ENCODE measurements around the gene GBP3.
"Not testable (repeated sequence)": the region's sequence is repeated elsewhere in the genome, so short reads cannot be mapped to it uniquely, and the experiment has no call there.

The GBP3 gene, protein sequence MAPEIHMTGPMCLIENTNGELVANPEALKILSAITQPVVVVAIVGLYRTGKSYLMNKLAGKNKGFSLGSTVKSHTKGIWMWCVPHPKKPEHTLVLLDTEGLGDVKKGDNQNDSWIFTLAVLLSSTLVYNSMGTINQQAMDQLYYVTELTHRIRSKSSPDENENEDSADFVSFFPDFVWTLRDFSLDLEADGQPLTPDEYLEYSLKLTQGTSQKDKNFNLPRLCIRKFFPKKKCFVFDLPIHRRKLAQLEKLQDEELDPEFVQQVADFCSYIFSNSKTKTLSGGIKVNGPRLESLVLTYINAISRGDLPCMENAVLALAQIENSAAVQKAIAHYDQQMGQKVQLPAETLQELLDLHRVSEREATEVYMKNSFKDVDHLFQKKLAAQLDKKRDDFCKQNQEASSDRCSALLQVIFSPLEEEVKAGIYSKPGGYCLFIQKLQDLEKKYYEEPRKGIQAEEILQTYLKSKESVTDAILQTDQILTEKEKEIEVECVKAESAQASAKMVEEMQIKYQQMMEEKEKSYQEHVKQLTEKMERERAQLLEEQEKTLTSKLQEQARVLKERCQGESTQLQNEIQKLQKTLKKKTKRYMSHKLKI

DNA sequence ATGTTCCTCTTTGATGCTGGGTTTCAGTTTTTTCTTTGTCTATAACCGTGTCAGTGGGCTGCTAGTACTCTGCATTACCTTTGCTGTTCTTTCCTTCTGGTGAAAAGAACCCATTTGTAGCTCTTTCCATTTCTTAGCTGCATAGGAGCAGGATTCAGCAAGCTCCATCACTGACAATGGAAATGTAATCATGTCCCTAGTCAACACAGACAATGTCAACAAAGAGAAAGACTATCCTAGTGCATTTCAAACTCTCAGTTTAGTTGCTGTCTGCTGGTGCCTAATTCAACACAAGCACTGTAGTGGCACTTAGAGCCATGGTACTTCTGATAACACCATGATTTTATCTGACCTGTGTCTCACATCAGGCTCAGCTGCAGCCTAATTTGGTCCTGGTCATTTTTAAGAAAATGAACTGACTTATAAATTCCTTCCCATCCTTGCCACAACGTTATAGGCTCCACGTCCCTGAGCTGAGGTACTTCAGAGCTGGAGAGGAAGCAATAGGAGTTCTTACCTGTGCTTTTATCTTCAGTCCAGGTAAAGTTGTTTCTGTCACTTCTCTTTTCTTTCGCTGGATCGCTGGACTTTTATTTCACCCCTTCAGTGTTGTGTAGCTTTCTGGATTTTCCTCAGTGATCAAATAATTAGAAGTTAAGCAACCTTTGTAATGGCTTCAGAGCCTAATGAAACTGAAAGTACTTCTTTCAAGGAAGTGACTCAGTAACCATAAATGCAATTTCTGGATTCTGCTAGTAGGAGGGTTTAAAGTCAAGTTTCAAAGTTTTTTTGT, at the start of gene GBP3:
Gene GBP3, minus strand, starts transcription at position 700 of the 793 bp plus-strand sequence. CDS start 2,145 bp downstream, outside the sequence.
- DNase-seq, result no peak

DNA sequence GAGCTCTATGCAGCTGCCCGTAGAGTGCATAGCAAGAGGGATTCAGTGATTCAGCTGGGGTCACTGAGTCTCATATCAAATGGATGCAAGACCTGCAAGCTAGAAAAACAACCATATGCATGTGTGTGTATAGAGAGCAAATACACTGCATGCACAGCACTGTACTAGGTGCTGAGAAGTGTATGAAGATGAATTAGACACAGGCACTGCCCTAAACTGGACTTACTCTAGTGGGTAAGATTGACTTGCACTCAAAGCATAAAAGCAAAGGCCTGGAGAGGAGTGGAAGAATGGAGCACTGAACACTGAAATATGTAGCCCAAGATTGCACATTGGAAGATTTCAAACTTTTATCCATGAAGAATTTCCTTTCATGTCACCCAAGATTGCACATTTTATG, 47.8 kb upstream of the GBP3 start:
- DNase-seq, result no peak

DNA sequence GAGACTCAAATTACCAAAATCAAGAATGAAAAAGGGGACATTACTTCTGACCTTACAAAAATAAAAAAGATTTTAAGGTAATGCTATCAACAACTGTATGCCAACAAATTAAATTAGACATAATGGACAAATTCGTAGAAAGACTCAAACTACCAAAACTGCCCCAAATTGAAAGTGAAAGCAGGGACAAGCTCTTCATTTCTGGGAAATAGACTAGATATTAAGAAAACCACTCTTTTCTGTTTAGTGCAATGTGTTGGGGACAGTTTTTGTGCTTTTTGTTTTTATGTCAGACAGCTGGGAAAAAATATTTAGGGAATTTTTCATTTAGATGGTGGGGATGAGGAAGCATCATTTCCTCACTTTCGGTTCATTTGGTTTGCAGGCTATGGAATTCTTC, 47.3 kb upstream of the GBP3 start:
- no peak for DNase-seq

DNA sequence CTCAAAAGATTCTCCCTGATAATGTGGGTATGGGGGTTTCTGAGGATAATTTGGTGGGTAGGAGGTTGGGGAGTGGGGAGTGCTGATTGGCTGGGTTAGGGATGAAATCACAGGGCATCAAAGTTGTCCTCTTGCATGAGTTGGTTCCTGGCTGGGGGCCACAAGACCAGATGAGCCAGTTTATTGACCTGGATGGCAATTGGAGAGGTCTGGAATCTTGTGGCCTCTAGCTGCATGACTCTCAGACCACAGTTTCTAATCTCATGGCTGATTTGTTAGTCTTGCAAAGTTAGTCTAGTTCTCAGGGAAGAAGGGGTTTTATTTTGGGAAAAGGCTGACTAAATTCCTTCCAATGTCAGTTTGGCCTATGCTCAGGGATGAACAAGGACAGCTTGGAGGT, 45.6 kb upstream of the GBP3 start:
- no peak for DNase-seq

DNA sequence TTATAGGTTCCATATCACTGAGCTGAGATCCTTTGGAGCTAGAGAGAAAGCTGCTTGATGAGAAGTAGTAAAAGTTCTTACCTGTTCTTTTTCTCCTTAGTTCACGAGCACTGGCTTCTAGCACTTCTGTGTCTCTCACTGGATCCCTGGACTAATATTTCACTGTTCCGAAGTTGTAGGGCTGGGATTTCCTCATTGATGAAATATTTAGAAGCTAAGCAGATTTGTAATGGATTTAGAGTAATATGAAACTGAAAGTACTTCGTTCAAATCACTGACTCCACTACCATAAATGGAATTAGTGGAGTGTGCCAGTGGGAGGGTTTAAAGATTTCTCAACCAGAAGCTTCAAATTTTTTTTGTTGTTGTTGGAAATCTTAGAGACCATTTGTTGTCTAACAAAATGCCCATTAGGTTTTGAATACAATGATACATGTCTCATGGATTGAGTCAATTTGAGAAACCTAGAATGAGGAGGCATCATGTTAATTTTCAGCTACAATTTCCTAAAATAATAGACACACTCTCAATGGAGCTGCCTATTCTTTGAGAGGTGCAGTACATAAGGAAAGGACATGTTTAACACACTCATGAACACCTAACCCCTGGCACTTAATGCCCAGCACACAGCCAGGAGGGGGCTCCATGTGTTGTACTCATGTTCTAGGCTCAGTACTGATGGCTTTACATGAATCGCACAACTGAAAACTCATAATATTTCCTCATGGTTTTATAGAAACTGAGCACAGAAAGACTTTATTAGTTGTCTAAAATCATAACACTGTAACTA, 42.6 kb upstream of the GBP3 start, which contains the start of gene GBP1:
Gene GBP1, minus strand, starts transcription at position 130 of the 790 bp plus-strand sequence. CDS start 1,974 bp downstream, outside the sequence.
- no peak for DNase-seq

DNA sequence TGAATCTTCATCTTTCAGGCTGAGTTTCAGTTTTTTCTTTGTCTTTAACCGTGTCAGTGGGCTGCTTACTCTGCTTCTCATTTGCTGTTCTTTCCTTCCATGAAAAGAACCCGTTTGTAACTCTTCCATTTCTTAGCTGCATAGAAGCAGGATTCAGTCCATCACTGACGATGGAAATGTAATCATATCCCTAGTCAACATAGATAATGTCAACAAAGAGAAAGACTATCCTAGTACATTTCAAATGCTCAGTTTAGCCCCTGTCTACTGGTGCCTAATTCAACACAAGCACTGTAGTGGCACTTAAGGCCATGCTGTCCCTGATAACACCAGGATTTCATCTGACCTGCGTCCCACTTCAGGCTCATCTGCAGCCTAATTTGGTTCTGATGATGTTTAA, 42.0 kb upstream of the GBP3 start:
- DNase-seq, result no peak

DNA sequence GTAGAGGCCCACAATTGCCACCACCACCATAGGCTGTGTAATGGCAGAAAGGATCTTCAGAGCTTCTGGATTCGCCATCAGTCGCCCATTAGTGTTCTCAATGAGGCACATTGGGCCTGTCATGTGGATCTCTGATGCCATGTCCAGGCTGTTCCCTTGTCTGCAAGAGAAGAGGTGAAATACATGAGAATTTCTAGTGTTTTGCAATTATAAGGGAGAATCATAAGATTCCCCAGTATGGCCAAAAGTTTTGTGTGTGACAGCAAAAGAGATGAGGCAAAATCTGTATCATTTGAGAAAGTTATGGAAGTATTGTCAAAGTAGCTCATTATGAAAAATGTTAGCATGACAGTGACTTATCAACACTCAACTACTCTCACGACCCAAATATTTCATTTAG, 40.4 kb upstream of the GBP3 start:
- DNase-seq, result no peak

DNA sequence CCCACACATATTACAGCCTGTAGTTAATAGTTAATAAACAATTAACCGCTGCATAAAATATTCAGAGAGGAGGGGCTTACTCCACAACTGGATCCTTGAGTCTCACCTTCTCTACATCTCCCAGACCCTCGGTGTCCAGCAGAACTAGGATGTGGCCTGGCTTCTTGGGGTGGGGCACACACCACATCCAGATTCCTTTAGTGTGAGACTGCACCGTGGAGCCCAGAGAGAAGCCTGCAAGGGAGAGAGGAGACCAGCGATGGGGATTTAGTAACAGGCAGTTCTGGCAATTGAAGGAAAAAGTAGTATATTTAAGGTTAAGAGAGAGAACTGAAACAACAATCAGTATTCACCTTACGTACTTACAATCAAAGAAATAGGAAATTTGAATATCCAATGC, 37.4 kb upstream of the GBP3 start:
- DNase-seq, result no peak

DNA sequence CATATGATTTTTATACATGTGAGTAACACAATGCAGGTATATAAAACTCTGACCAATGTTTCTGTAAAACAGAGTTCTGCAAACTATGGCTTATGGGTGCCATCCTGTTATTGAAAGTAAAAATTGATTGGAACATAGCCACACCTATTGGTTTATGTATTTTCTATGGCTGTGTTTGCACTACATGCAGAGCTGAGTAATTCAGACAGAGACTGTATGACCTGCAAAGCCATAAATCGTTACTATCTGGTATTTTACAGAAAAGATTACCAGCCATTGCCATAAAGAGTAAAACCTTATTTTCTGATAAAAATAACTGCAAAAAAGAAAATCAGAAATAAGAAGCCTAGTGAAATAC, 29.3 kb upstream of the GBP3 start:
- no peak for DNase-seq

DNA sequence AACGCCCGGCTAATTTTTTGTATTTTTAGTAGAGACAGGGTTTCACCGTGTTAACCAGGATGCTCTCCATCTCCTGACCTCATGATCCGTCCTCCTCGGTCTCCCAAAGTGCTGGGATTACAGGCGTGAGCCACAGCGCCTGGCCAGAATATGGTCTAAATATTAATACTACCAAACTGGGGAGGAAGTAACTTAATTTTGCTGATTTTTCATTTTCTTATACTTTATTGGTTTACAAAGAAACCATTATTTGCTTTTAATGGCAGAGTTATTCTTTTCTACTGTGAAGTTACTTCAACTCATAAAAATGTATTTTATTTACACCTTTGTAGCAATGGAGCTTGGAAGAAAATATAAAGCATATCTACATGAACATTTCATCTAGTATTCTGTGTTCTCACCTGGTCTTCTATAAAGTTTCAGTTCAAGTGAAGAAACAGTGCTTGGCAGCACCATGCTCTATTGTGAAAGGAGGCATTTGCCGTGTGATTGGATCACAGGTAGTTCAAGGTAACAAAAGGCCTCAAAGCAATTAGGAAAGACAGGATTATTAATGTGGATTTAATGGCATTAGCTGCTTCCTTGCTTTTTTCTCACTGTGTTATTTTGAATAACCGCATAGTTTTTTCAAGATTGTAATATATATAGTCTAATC, 28.8 kb upstream of the GBP3 start:
- no peak for DNase-seq

DNA sequence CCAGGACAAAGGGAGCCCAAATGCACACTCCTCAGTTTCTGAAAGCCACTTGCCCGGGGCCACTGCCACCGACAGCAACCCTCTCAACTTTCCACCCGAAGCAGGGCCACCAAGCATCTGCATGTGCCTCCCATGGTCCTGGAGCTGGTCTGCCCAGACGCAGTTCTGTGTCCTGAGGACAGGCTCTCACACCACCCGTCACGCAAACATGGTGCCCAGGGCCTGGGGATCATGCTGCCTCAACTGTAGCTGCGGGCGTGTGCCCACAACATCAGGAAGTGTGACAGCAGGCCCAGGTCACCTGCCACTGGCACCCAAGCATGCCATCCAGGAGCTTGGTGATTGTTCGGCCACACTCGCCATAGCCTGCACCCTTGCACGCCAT, 28.0 kb upstream of the GBP3 start:
- no peak for DNase-seq

DNA sequence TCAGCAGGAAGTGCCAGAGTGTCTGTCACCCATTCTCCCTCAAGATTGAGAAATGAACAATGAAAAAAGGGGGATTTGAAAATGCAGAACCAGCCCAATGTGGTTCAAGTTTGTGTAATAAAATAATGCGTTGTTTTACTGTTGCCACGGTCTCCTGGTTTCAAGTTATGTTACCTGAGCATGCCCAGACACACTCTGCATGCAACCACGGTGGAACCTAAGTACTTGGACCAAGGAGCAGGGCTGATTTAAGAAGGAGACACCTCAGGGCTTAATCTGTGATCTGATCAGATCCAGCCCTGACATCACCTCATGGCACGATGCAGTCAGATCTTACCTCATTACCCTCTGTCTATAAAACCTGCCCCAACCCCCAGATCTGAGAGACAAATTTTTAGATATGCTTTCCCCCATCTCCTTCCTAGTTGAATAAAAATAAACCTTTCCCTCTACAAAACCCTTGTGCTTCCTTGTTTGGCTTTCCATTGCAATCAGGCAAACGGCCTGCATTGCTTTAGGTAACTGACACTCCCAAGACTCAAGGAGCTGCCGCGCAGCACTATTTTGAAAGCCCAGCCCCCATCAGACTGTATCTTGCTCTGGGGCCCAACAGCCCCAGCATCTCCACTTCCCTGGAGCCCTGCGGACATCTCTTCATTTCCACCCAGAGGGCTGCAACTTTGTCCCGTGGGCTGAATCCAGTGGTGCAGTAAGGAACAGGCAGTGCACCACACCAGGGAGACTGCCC, 27.4 kb upstream of the GBP3 start:
- not testable (repeated sequence) for DNase-seq

DNA sequence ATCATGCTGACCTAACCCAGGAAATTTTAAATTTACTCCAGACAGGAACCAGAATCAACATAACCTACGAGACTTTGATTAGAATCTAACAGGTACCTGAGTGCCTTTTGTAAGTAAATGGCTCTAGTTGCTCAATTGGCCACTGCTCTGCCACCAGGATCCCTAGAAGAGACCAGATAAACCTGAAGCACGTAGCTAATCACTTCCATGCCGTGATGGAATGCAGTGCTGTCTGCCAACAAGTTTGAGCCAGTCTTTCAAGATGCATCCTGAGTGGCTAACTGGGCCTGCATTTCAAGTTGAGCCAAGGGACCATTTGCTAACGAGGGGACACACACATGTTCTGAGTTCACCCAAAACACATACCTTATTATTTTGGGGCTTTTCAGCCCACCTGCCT, 26.5 kb upstream of the GBP3 start:
- DNase-seq, result not testable (repeated sequence)

DNA sequence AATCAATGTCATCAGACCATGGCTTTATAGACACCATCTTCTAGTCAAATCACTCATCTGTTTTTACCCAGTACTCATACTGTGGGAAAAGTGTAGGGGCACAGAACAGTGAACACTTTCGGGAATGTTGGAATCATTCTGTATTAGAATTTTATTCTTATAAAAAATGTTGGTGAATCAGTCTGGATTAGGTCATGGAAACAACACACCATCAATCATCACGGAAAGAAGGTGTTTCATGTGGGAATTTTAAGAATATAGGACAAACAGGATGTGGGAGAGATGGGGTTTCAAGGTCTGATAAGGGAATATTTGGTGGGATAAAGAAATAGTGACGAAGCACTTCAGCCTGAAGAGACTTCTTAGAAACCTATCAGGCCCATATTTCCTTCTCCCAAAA, 25.1 kb upstream of the GBP3 start:
- DNase-seq, result no peak

DNA sequence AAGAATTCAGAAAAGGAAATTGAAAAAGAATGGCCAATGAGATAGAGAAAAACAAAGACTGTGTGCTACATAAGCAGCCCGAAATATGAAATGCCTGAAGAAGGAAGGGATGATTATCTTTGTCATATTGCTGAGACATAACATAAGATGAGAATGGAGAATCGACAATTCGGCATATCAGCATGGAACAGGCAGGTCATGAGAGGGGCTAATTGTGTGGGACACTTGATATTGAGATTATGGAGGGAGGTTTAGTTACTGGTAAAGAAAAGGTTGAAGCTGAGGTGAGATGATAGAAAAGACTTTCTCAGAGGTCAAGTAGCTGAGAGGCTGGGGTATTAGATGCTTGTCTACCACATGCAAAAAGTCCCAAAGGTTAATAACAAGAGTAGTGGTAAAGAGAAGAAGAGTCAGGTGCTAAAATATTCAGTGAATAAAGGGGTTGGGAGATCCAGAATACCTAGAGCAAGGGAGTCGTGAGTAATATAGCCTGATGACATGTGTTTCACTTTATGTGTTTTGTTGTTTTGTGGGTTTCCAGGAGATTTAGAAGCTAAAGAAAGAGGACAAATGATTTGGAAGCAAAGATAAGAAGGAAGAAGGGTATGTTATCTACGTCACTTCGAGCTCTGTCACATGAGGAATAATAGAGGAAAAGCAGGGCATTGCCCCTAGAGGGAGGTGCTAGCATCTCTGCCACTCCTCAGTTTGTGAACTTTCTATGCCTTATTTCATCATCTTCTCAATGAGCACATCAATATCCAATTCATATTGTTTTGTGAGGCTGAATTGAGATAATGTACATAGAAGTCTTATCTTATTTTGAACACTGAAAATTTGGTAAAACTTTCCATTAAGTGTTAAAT, 23.9 kb upstream of the GBP3 start:
- DNase-seq, result not testable (repeated sequence)

DNA sequence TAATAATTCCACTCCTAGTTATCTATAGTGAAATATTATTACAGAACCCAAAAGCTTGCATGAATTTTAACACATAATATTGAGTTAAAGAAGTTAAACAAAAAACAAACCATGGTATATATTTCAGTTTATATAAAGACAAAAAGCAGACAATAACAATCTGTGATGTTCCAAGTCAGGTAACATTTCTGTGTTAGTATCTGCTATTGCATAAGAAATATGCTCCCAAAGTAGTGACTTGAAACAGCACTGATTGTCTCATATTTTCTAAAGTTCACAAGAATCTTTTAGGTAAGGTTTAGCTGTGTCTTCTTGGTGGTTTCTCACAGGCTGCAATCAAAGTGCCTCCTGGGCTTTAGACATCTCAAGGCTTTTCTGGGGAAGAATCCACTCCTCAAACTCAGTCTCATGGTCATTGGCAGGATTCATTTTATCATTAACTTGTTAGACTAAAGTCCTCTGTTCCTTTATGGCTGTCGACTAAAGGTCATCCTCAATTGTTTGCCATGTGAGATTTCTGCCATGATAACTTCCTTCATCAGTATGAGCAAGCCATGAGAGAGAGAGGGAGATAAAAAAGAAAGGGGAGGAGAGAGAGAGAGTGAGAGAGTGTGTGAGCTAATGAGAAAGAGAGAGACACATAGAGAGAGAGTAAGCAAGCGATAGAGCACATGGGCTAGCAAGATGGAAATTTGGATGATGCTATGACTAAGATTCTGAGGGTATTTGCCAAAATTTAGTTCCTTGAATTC, 22.5 kb upstream of the GBP3 start:
- no peak for DNase-seq

DNA sequence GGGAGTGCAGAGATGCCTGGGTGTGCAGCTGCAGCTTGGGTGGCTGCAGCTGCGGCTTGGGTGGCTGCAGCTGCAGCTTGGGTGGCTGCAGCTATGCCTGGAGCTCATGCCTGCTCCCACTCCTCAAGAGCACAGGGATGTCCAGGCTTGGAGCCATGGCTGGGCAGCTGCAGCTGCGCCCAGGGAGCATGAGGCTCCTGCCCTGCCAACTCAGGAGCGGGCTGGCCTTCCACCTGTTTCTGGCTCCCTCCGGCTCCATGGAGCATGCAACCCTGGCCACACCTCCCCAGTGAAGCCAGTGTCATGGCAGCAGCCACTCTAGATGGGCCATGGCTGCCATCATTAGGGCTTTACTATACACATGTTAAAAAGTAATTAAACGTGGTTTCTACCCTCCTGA, 21.3 kb upstream of the GBP3 start:
- no peak for DNase-seq

DNA sequence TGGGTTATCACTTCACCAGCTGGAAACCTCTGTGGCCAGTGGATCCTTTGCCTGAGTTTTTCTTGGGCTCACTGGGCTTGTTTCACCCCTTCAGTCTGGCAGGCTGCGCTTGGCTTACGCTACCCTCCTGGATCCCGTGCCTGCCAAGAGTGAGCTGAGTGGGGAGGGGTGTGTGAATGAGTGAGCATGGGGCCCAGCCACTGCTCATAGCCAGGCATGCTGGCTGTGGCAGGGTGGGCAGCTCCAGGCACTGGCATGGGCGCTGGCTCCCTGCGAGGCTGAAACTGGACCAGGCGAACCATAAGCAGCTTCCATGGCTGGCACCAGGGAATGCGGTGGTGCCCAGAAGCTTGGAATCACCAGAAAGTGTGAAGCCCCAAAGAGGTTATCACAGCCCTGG, 19.8 kb upstream of the GBP3 start:
- DNase-seq, result no peak

DNA sequence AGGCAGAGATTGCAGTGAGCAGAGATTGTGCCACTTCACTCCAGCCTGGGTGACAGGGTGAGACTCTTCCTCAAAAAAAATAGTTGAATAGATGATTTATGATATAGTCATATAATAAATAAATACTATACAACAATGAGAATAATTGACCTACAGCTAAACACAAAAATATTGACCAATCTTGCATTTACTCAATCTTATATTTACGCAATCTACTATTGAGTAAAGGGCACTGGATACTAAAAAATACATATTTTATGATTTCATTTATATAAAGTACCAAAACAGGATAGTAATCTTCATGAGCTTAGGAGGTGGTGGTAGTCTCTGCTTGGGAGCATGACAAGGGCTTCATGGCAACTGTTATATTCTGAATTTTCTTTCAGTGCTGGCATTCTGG, 19.1 kb upstream of the GBP3 start:
- no peak for DNase-seq

DNA sequence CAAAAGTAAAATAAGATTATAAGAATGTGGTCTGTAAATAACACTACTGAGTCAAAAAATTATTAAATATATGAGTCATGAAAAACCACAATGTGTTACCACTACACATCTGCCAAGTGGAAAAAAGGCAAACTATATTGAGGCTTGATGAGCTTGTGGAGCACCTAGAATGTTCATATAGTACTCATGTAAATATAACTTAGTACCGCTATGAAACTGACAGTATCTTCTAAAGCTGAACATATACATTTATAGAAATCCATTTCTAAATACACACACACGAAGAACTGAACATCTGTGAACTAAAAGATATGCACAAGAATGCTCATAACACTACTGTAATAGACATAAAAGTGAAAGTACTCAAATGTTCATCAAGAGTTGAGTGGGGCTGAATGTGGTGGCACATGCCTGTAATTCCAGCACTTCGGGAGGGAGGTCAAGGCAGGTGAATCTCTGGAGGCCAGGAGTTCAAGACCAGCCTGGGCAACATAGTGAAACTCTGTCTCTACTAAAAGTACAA, 18.5 kb upstream of the GBP3 start:
- DNase-seq, result no peak

Measured in NCI-H1436 (cell line).